ENCODE measurements around the gene CRACDL. TPM values are rescaled to one million over a fixed set of nuclear protein-coding genes. Genes with fewer than 3 reads are reported as not detected.

CRACDL gene
- total and polyA plus RNA-seq, 2 donors (not counting 1 experiment from before 2014, with no cell fraction given) = 0.25 TPM; not detected in 1

DNA sequence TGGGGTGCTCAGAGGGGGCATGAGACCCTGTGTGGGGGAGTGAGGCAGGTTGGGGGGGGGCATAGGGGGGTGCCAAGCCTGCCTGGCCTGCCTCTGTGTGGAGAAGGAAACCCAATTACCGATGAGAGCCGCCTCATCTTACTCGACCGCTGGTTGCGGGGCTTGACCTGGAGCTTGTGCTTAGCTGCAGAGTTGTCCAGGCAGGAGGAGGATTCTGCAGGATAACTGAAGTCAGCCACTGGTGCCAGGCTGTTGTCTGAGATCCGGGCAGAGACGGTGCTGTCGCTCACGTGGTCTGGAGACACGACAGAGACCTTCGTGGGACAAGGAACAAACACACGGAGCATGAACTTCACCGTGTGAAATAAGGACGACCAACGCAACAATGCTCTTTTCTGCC, 109.2 kb downstream of the CRACDL start:
- H3K27me3 Mint-ChIP-seq = peaks cover 5% of the 10 kb centered on the region
- H3K4me1 ChIP-seq (ENCODE audit: control insufficient read depth in 2 of 2, insufficient read depth in 2 of 2, low read length in 2 of 2) = peaks cover 4 to 16% of the 10 kb centered on the region in 2 donors
- no peaks in the 10 kb centered on the region for H3K9me3 Mint-ChIP-seq (ENCODE audit: insufficient read depth)
- no peak overlapping the region for H3K4me2 ChIP-seq (replicated peaks; ENCODE audit: low read depth, low read length, poor library complexity, severe bottlenecking)
- peaks cover 0 to 15% (median 6%) of the 10 kb centered on the region in 4 experiments for H3K27me3 ChIP-seq (replicated peaks in 1 of 4; ENCODE audit: control extremely low read depth in 1 of 4, control insufficient read depth in 3 of 4, insufficient read depth in 4 of 4, low read length in 3 of 4)
- ChIA-PET CTCF (interaction anchor here (1.0 to 2.6 kb wide), 2 partner anchors 9 to 177 kb away, joined by 3 to 7 read pairs; no protein-coding TSS in a partner anchor), POLR2A (no interaction called here)
- H3K27ac ChIP-seq (ENCODE audit: low read length in 2 of 2) = no peak overlapping the region
- H3K9me3 ChIP-seq (ENCODE audit: control extremely low read depth in 1 of 3, control insufficient read depth in 2 of 3, insufficient read depth in 1 of 3, low read length in 2 of 3) = peaks cover 0 to 7% (median 0%) of the 10 kb centered on the region in 3 donors
- H3K36me3 ChIP-seq (replicated peaks in 1 of 2; ENCODE audit: control extremely low read depth in 1 of 2, control insufficient read depth in 1 of 2, extremely low read depth in 1 of 2, insufficient read depth in 2 of 2, low read length in 1 of 2) = no peaks in the 10 kb centered on the region
- H3K27ac Mint-ChIP-seq = no peak overlapping the region
- H4K20me1 ChIP-seq (ENCODE audit: control insufficient read depth, insufficient read depth, low read length, poor library complexity, severe bottlenecking) = no peaks in the 10 kb centered on the region
- DNase-seq (no peak), ATAC-seq (ENCODE audit: low read depth) (no peak)
- 98% methylated on average over 15 of the region's 15 CpGs for WGBS (ENCODE audit: insufficient coverage)
- no peak overlapping the region for H3K4me3 Mint-ChIP-seq
- intact Hi-C loops (cut with micrococcal nuclease) = no loop called here
- H3K4me3 ChIP-seq (ENCODE audit: control extremely low read depth in 1 of 5, extremely low read depth in 1 of 5, insufficient read depth in 1 of 5, low read depth in 2 of 5, low read length in 4 of 5) = no peak overlapping the region
- no peak overlapping the region for H2AFZ ChIP-seq (ENCODE audit: insufficient read depth, low read depth, low read length, poor library complexity, severe bottlenecking)
- no peaks in the 10 kb centered on the region for H3K79me2 ChIP-seq (ENCODE audit: control insufficient read depth, insufficient read depth, low read length)
- peaks cover 17% of the 10 kb centered on the region for H3K4me1 Mint-ChIP-seq
- TF ChIP-seq EZH2 (IDR thresholded peaks at IDR 0.05; ENCODE audit: borderline replicate concordance, insufficient read depth, low read depth, low read length, poor library complexity, severe bottlenecking) = no peak
- TF ChIP-seq, protein P1, sequence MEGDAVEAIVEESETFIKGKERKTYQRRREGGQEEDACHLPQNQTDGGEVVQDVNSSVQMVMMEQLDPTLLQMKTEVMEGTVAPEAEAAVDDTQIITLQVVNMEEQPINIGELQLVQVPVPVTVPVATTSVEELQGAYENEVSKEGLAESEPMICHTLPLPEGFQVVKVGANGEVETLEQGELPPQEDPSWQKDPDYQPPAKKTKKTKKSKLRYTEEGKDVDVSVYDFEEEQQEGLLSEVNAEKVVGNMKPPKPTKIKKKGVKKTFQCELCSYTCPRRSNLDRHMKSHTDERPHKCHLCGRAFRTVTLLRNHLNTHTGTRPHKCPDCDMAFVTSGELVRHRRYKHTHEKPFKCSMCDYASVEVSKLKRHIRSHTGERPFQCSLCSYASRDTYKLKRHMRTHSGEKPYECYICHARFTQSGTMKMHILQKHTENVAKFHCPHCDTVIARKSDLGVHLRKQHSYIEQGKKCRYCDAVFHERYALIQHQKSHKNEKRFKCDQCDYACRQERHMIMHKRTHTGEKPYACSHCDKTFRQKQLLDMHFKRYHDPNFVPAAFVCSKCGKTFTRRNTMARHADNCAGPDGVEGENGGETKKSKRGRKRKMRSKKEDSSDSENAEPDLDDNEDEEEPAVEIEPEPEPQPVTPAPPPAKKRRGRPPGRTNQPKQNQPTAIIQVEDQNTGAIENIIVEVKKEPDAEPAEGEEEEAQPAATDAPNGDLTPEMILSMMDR (IDR thresholded peaks at IDR 0.05) = no peak
- H3K9ac ChIP-seq (ENCODE audit: low read length) = no peak overlapping the region

DNA sequence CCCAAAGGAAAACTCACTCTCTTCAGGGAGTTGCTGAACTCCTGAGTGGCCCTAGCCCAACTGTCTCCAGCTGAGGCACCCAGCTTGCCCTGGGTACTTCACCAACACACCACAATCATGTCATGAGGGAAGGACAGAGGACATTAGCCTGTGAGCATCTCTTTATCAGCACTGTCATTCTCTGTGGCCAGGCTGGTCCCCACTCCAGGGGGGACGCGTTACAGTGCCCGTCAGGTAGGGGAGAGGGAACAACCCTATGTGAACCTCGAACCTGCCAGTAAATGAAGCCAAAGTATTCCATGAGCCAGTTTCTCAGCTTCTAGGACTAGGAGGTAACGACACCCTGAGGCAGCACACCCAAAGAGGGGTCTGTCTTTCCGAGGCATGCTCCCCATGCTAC, 110.2 kb downstream of the CRACDL start:
- H3K4me1 Mint-ChIP-seq = peaks cover 18% of the 10 kb centered on the region

More for the DNA sequence above, 110.2 kb downstream of the CRACDL start:
- H2AFZ ChIP-seq (ENCODE audit: insufficient read depth, low read depth, low read length, poor library complexity, severe bottlenecking) = no peak overlapping the region
- no peak for ATAC-seq (ENCODE audit: low read depth)
- no peaks in the 10 kb centered on the region for H3K79me2 ChIP-seq (ENCODE audit: control insufficient read depth, insufficient read depth, low read length)
- H3K36me3 ChIP-seq (replicated peaks in 1 of 2; ENCODE audit: control extremely low read depth in 1 of 2, control insufficient read depth in 1 of 2, extremely low read depth in 1 of 2, insufficient read depth in 2 of 2, low read length in 1 of 2) = no peaks in the 10 kb centered on the region
- H3K9ac ChIP-seq (ENCODE audit: low read length) = no peak overlapping the region
- no peaks in the 10 kb centered on the region for H3K9me3 Mint-ChIP-seq (ENCODE audit: insufficient read depth)
- H4K20me1 ChIP-seq (ENCODE audit: control insufficient read depth, insufficient read depth, low read length, poor library complexity, severe bottlenecking) = no peaks in the 10 kb centered on the region
- peaks cover 0 to 20% (median 9%) of the 10 kb centered on the region in 4 experiments for H3K27me3 ChIP-seq (replicated peaks in 1 of 4; ENCODE audit: control extremely low read depth in 1 of 4, control insufficient read depth in 3 of 4, insufficient read depth in 4 of 4, low read length in 3 of 4)
- CTCF ChIA-PET = interaction anchor here (2.6 kb wide), 1 partner anchor 176 kb away, joined by 7 read pairs; no protein-coding TSS in a partner anchor
- no peak for TF ChIP-seq EZH2 (IDR thresholded peaks at IDR 0.05; ENCODE audit: borderline replicate concordance, insufficient read depth, low read depth, low read length, poor library complexity, severe bottlenecking)
- TF ChIP-seq, protein P1 (IDR thresholded peaks at IDR 0.05) = no peak
- H3K9me3 ChIP-seq (ENCODE audit: control extremely low read depth in 1 of 3, control insufficient read depth in 2 of 3, insufficient read depth in 1 of 3, low read length in 2 of 3) = peaks cover 0 to 11% (median 0%) of the 10 kb centered on the region in 3 donors
- intact Hi-C loops (cut with micrococcal nuclease) = no loop called here
- H3K4me3 ChIP-seq (ENCODE audit: control extremely low read depth in 1 of 5, extremely low read depth in 1 of 5, insufficient read depth in 1 of 5, low read depth in 2 of 5, low read length in 4 of 5) = no peak overlapping the region
- DNase-seq = no peak
- H3K27me3 Mint-ChIP-seq = peaks cover 5% of the 10 kb centered on the region
- POLR2A ChIA-PET = no interaction called here
- H3K27ac ChIP-seq (ENCODE audit: low read length in 2 of 2) = no peak overlapping the region
- H3K4me3 Mint-ChIP-seq = no peak overlapping the region
- H3K4me1 ChIP-seq (ENCODE audit: control insufficient read depth in 2 of 2, insufficient read depth in 2 of 2, low read length in 2 of 2) = peaks cover 4 to 16% of the 10 kb centered on the region in 2 donors
- no peak overlapping the region for H3K27ac Mint-ChIP-seq
- 100% methylated on average over 6 of the region's 6 CpGs for WGBS (ENCODE audit: insufficient coverage)
- H3K4me2 ChIP-seq (replicated peaks; ENCODE audit: low read depth, low read length, poor library complexity, severe bottlenecking) = no peak overlapping the region

All from B cell (primary cell).